T1000 (cell line): ENCODE results near the gene GRHPR.

Experiments
- DNase-seq: peaks from one replicate; lab custom pipeline; 2025; ENCODE audit warnings: mixed read lengths; lab: John Stamatoyannopoulos, UW

Gene GRHPR

GRCh38 chr9:37398464-37399025, 24.0 kb upstream of the GRHPR start:
- no peak for DNase-seq

- no peak for DNase-seq
These were observed 23.2 kb upstream of the GRHPR start for GRCh38 chr9:37399336-37399735.

- DNase-seq, result no peak
These were observed 17.9 kb upstream of the GRHPR start for GRCh38 chr9:37404590-37404989.

- DNase-seq, result no peak
These were observed 17.1 kb upstream of the GRHPR start for GRCh38 chr9:37405350-37405749.

- no peak for DNase-seq
These were observed 16.6 kb upstream of the GRHPR start for GRCh38 chr9:37405764-37406380.

- DNase-seq, result no peak
These were observed 15.7 kb upstream of the GRHPR start for GRCh38 chr9:37406603-37407401.

- no peak for DNase-seq
These were observed 15.0 kb upstream of the GRHPR start for GRCh38 chr9:37407468-37407867.

- no peak for DNase-seq
These were observed 13.4 kb upstream of the GRHPR start for GRCh38 chr9:37408933-37409710.

GRCh38 chr9:37410354-37410861, 12.1 kb upstream of the GRHPR start:
- no peak for DNase-seq

- DNase-seq, result no peak
These were observed 11.3 kb upstream of the GRHPR start for GRCh38 chr9:37410969-37411785.

- peak; percentile 71 for DNase-seq
These were observed 9.9 kb upstream of the GRHPR start for GRCh38 chr9:37412431-37413151.

- no peak for DNase-seq
These were observed 9.2 kb upstream of the GRHPR start for GRCh38 chr9:37413311-37413710.

- DNase-seq, result no peak
These were observed 8.0 kb upstream of the GRHPR start for GRCh38 chr9:37414503-37414943.

GRCh38 chr9:37415011-37415719, 7.3 kb upstream of the GRHPR start:
- DNase-seq, result peak; percentile 62

GRCh38 chr9:37417252-37417803, 5.2 kb upstream of the GRHPR start:
- DNase-seq, result no peak

- DNase-seq, result no peak
These were observed 4.5 kb upstream of the GRHPR start for GRCh38 chr9:37417857-37418618.

GRCh38 chr9:37419204-37419603, 3.3 kb upstream of the GRHPR start:
- DNase-seq, result no peak

- DNase-seq, result no peak
These were observed 2.0 kb upstream of the GRHPR start for GRCh38 chr9:37420271-37421215.
